ENCODE data around the gene SLC25A2. TPM values are rescaled to one million over a fixed set of nuclear protein-coding genes. Genes with fewer than 3 reads are reported as not detected.
"Not testable (repeated sequence)": the region's sequence is repeated elsewhere in the genome, so short reads cannot be mapped to it uniquely, and the experiment has no call there.

The SLC25A2 gene
- total RNA-seq, 2 experiments from 2014 or later = 0.19 to 0.21 TPM

GRCh38 chr5:141319699-141320098, 15.8 kb upstream of the SLC25A2 start:
- CTCF ChIA-PET = interaction anchor here (1.1 to 1.7 kb wide), 10 partner anchors 9 to 244 kb away, joined by 3 to 6 read pairs (median 4); partner anchors contain the start of genes PCDHGA1, PCDHGA10, PCDHGA3 and PCDHGB1

GRCh38 chr5:141319202-141319601, 15.4 kb upstream of the SLC25A2 start:
- ChIA-PET POLR2A (interaction anchor here (0.6 kb wide), 1 partner anchor 14 kb away, joined by 3 read pairs; no protein-coding TSS in a partner anchor), CTCF (interaction anchor here (1.1 to 1.6 kb wide), 5 partner anchors 10 to 245 kb away, joined by 3 to 6 read pairs (median 3); partner anchors contain the start of genes PCDHGA10 and PCDHGB1)

More at GRCh38 chr5:141319699-141320098, 15.8 kb upstream of the SLC25A2 start:
- POLR2A ChIA-PET = interaction anchor here (0.9 to 1.6 kb wide), 2 partner anchors 8 to 11 kb away, joined by 4 read pairs; no protein-coding TSS in a partner anchor

GRCh38 chr5:141316963-141317362, 13.1 kb upstream of the SLC25A2 start:
- POLR2A ChIA-PET = not testable (repeated sequence)
- CTCF ChIA-PET = interaction anchor here (0.7 kb wide), 1 partner anchor 16 kb away, joined by 3 read pairs; no protein-coding TSS in a partner anchor

GRCh38 chr5:141313711-141314110, 9.9 kb upstream of the SLC25A2 start:
- CTCF ChIA-PET = no interaction called here
- POLR2A ChIA-PET = no interaction called here

GRCh38 chr5:141306630-141307029, 2.8 kb upstream of the SLC25A2 start:
- POLR2A ChIA-PET = no interaction called here

GRCh38 chr5:141298376-141298775, 5.5 kb downstream of the SLC25A2 start:
- ChIA-PET POLR2A (no interaction called here), CTCF (no interaction called here)

More at GRCh38 chr5:141306630-141307029, 2.8 kb upstream of the SLC25A2 start:
- CTCF ChIA-PET = no interaction called here

- CTCF ChIA-PET = no interaction called here
- POLR2A ChIA-PET = no interaction called here
Measured at GRCh38 chr5:141272906-141273305, 30.9 kb downstream of the SLC25A2 start.

- POLR2A ChIA-PET = no interaction called here
- CTCF ChIA-PET = interaction anchor here (0.7 kb wide), 1 partner anchor 420 kb away, joined by 3 read pairs; no protein-coding TSS in a partner anchor
Measured at GRCh38 chr5:141269195-141269594, 34.7 kb downstream of the SLC25A2 start.

- CTCF ChIA-PET = no interaction called here
Measured at GRCh38 chr5:141261238-141261546, 42.7 kb downstream of the SLC25A2 start.

GRCh38 chr5:141260458-141261237, 43.2 kb downstream of the SLC25A2 start:
- CTCF ChIA-PET = no interaction called here
- POLR2A ChIA-PET = no interaction called here

More at GRCh38 chr5:141261238-141261546, 42.7 kb downstream of the SLC25A2 start:
- POLR2A ChIA-PET = no interaction called here

GRCh38 chr5:141258948-141259347, 44.9 kb downstream of the SLC25A2 start:
- ChIA-PET POLR2A (no interaction called here), CTCF (no interaction called here)

- CTCF ChIA-PET = no interaction called here
- POLR2A ChIA-PET = no interaction called here
Measured at GRCh38 chr5:141258464-141258863, 45.4 kb downstream of the SLC25A2 start.

Other genes with a start within 250 kb of the SLC25A2 start
- not detected for gene PCDHB2, start 209.4 kb downstream of the SLC25A2 start, total RNA-seq
- not detected for gene PCDHB3, start 203.6 kb downstream of the SLC25A2 start, total RNA-seq
- gene PCDHB4, start 182.2 kb downstream of the SLC25A2 start, total RNA-seq = not detected
- not detected for gene PCDHB5, start 168.8 kb downstream of the SLC25A2 start, total RNA-seq
- not detected for gene PCDHB6, start 154.0 kb downstream of the SLC25A2 start, total RNA-seq
- not detected for gene PCDHB7, start 131.4 kb downstream of the SLC25A2 start, total RNA-seq
- not detected for gene PCDHB8, start 126.3 kb downstream of the SLC25A2 start, total RNA-seq
- not detected for gene PCDHB16, start 121.7 kb downstream of the SLC25A2 start, total RNA-seq
- not detected for gene PCDHB9, start 116.9 kb downstream of the SLC25A2 start, total RNA-seq
- gene PCDHB10, start 111.7 kb downstream of the SLC25A2 start, total RNA-seq = not detected
- gene PCDHB11, start 104.4 kb downstream of the SLC25A2 start, total RNA-seq = not detected
- not detected for gene PCDHB12, start 95.3 kb downstream of the SLC25A2 start, total RNA-seq
- gene PCDHB13, start 90.1 kb downstream of the SLC25A2 start, total RNA-seq = not detected
- not detected for gene PCDHB14, start 80.7 kb downstream of the SLC25A2 start, total RNA-seq
- not detected for gene PCDHB15, start 58.7 kb downstream of the SLC25A2 start, total RNA-seq
- gene TAF7, start 16.7 kb upstream of the SLC25A2 start, total RNA-seq = 10 to 100 TPM; 57.1 to 58.0 TPM
- gene PCDHGA1, start 26.5 kb upstream of the SLC25A2 start, total RNA-seq = under 1 TPM; 0.04 to 0.06 TPM
- gene PCDHGA2, start 34.7 kb upstream of the SLC25A2 start, total RNA-seq = under 1 TPM in 1 of 2 experiments, not detected in 1; 0.04 TPM
- not detected for gene PCDHGA3, start 39.8 kb upstream of the SLC25A2 start, total RNA-seq
- gene PCDHGB1, start 46.0 kb upstream of the SLC25A2 start, total RNA-seq = not detected
- under 1 TPM in 1 of 2 experiments, not detected in 1; 0.15 TPM for gene PCDHGA4, start 51.0 kb upstream of the SLC25A2 start, total RNA-seq
- gene PCDHGB2, start 55.9 kb upstream of the SLC25A2 start, total RNA-seq = under 1 TPM; 0.23 to 0.25 TPM
- gene PCDHGA5, start 60.1 kb upstream of the SLC25A2 start, total RNA-seq = under 1 TPM; 0.06 to 0.13 TPM
- gene PCDHGB3, start 66.2 kb upstream of the SLC25A2 start, total RNA-seq = under 1 TPM; 0.17 to 0.19 TPM
- gene PCDHGA6, start 69.8 kb upstream of the SLC25A2 start, total RNA-seq = under 1 TPM; 0.06 to 0.13 TPM
- under 1 TPM in 1 of 2 experiments, not detected in 1; 0.06 TPM for gene PCDHGA7, start 78.7 kb upstream of the SLC25A2 start, total RNA-seq
- gene PCDHGB4, start 83.6 kb upstream of the SLC25A2 start, total RNA-seq = under 1 TPM; 0.04 to 0.06 TPM
- not detected for gene PCDHGA8, start 88.6 kb upstream of the SLC25A2 start, total RNA-seq
- under 1 TPM; 0.15 to 0.19 TPM for gene PCDHGB5, start 93.9 kb upstream of the SLC25A2 start, total RNA-seq
- gene PCDHGA9, start 98.7 kb upstream of the SLC25A2 start, total RNA-seq = not detected
- gene PCDHGB6, start 104.0 kb upstream of the SLC25A2 start, total RNA-seq = under 1 TPM; 0.04 to 0.06 TPM
- gene PCDHGA10, start 108.9 kb upstream of the SLC25A2 start, total RNA-seq = under 1 TPM; 0.08 to 0.11 TPM
- not detected for gene PCDHGB7, start 113.6 kb upstream of the SLC25A2 start, total RNA-seq
- not detected for gene PCDHGA11, start 117.0 kb upstream of the SLC25A2 start, total RNA-seq
- under 1 TPM; 0.08 to 0.10 TPM for gene PCDHGA12, start 126.5 kb upstream of the SLC25A2 start, total RNA-seq
- under 1 TPM in 1 of 2 experiments, not detected in 1; 0.13 TPM for gene PCDHGC3, start 171.9 kb upstream of the SLC25A2 start, total RNA-seq
- not detected for gene PCDHGC4, start 181.0 kb upstream of the SLC25A2 start, total RNA-seq
- gene PCDHGC5, start 185.0 kb upstream of the SLC25A2 start, total RNA-seq = not detected